Muscle layer of colon (tissue), 2 donors: Measurements from ENCODE around the gene SHB.
"Not testable (repeated sequence)": the region's sequence is repeated elsewhere in the genome, so short reads cannot be mapped to it uniquely, and the experiment has no call there.

Experiments
- H3K27ac ChIP-seq: one replicate; pipeline ENCODE4 v1.7.0; 2013; ENCODE audit warnings: low read depth, mild to moderate bottlenecking, low read length, moderate library complexity
- H3K27me3 ChIP-seq, 2 donors: one replicate each; pipeline ENCODE4 v1.7.0; 2013; ENCODE audit warnings: low read length in 2 of 2, mild to moderate bottlenecking in 2 of 2; ENCODE audit not compliant: insufficient read depth in 2 of 2, control insufficient read depth in 1 of 2
- H3K36me3 ChIP-seq: one replicate; pipeline ENCODE4 v1.7.0; 2013; ENCODE audit warnings: mild to moderate bottlenecking, low read length; ENCODE audit not compliant: insufficient read depth
- H3K4me1 ChIP-seq: one replicate; pipeline ENCODE4 v1.7.0; 2013; ENCODE audit warnings: mild to moderate bottlenecking, low read length; ENCODE audit not compliant: insufficient read depth
- H3K4me3 ChIP-seq, 2 donors: one replicate each; pipeline ENCODE4 v1.7.0; 2013; ENCODE audit warnings: low read length in 2 of 2, low read depth in 1 of 2, mild to moderate bottlenecking in 1 of 2, moderate library complexity in 1 of 2
- H3K9ac ChIP-seq: one replicate; pipeline ENCODE4 v1.7.0; 2013; ENCODE audit warnings: low read length
- H3K9me3 ChIP-seq: one replicate; pipeline ENCODE4 v1.7.0; 2013; ENCODE audit warnings: mild to moderate bottlenecking, low read length
- donor health status: abdominal sarcoma.
- donor health status: Adenocarcinoma of cecum.

The SHB gene

GRCh38 chr9:37887977-37888583 lies 180.9 kb downstream of the SHB start:
- H3K27ac ChIP-seq, H3K9me3 ChIP-seq, H3K36me3 ChIP-seq, H3K4me1 ChIP-seq, H3K4me3 ChIP-seq, H3K27me3 ChIP-seq, H3K9ac ChIP-seq: not testable (repeated sequence)

GRCh38 chr9:37880916-37881479 lies 188.0 kb downstream of the SHB start:
- no peak overlapping the region for H3K4me3 ChIP-seq
- no peaks in the 10 kb centered on the region for H3K9me3 ChIP-seq
- no peaks in the 10 kb centered on the region for H3K4me1 ChIP-seq
- H3K27ac ChIP-seq: no peak overlapping the region
- H3K9ac ChIP-seq: no peak overlapping the region
- no peaks in the 10 kb centered on the region for H3K36me3 ChIP-seq
- no peaks in the 10 kb centered on the region for H3K27me3 ChIP-seq

- no peaks in the 10 kb centered on the region for H3K36me3 ChIP-seq
- no peaks in the 10 kb centered on the region for H3K9me3 ChIP-seq
- H3K27me3 ChIP-seq: no peaks in the 10 kb centered on the region
- no peak overlapping the region for H3K4me3 ChIP-seq
- no peaks in the 10 kb centered on the region for H3K4me1 ChIP-seq
- no peak overlapping the region for H3K27ac ChIP-seq
- no peak overlapping the region for H3K9ac ChIP-seq
Measured at GRCh38 chr9:37876376-37876775, 192.7 kb downstream of the SHB start.

- no peaks in the 10 kb centered on the region for H3K27me3 ChIP-seq
- H3K4me1 ChIP-seq: no peaks in the 10 kb centered on the region
- H3K4me3 ChIP-seq: no peak overlapping the region
- no peaks in the 10 kb centered on the region for H3K36me3 ChIP-seq
- no peak overlapping the region for H3K9ac ChIP-seq
- H3K27ac ChIP-seq: no peak overlapping the region
- no peaks in the 10 kb centered on the region for H3K9me3 ChIP-seq
Measured at GRCh38 chr9:37873955-37874354, 195.1 kb downstream of the SHB start.

GRCh38 chr9:37870799-37871176 lies 198.2 kb downstream of the SHB start:
- no peaks in the 10 kb centered on the region for H3K9me3 ChIP-seq
- no peak overlapping the region for H3K27ac ChIP-seq
- H3K36me3 ChIP-seq: no peaks in the 10 kb centered on the region
- H3K4me1 ChIP-seq: no peaks in the 10 kb centered on the region
- H3K4me3 ChIP-seq: no peak overlapping the region
- H3K9ac ChIP-seq: no peak overlapping the region
- H3K27me3 ChIP-seq: no peaks in the 10 kb centered on the region

- H3K9me3 ChIP-seq: no peaks in the 10 kb centered on the region
- no peaks in the 10 kb centered on the region for H3K36me3 ChIP-seq
- H3K27ac ChIP-seq: no peak overlapping the region
- no peak overlapping the region for H3K4me3 ChIP-seq
- H3K27me3 ChIP-seq: no peaks in the 10 kb centered on the region
- H3K9ac ChIP-seq: no peak overlapping the region
- no peaks in the 10 kb centered on the region for H3K4me1 ChIP-seq
Measured at GRCh38 chr9:37870081-37870798, 198.8 kb downstream of the SHB start.
